GM23248 (cell line): ENCODE measurements around the gene ITGA6.

Source experiments
- EZH2 ChIP-seq: fragments of 200-600 bp; sonication (generic); IDR thresholded peaks from 2 replicates; pipeline ENCODE4 v1.6.1; 2018; ENCODE audit warnings: antibody characterized with exemption, mild to moderate bottlenecking; ENCODE audit not compliant: insufficient read depth, poor library complexity, severe bottlenecking
- EZH2phosphoT487 ChIP-seq: fragments of 200-600 bp; sonication (generic); IDR thresholded peaks from 2 replicates; pipeline ENCODE4 v1.6.1; 2018; ENCODE audit warnings: antibody characterized with exemption, moderate library complexity, mild to moderate bottlenecking, low read depth; ENCODE audit not compliant: insufficient read depth

- TF ChIP-seq EZH2phosphoT487 (no peak), EZH2 (no peak)
These were observed 38.3 kb downstream of the ITGA6 start for GRCh38 chr2:172465417-172466334.
